Neural progenitor cell (in vitro differentiated cells): ENCODE measurements around the gene SCAMP3. TPM values are rescaled to one million over a fixed set of nuclear protein-coding genes. Genes with fewer than 3 reads are reported as not detected.

Experiments used
- DNase-seq: peaks from one replicate; pipeline ENCODE4 v3.0.0-alpha.2; 2016; ENCODE audit warnings: low spot score
- H2AFZ ChIP-seq: fragments of 200-600 bp; sonication (generic); replicated peaks from 2 replicates; pipeline ENCODE4 v1.6.1; 2016; ENCODE audit warnings: antibody characterized with exemption
- H3F3A ChIP-seq: fragments of 200-600 bp; sonication (generic); 2 replicates; pipeline ENCODE4 v1.6.1; 2016; ENCODE audit warnings: antibody characterized with exemption, low read depth
- H3K27ac ChIP-seq: fragments of 200-600 bp; sonication (generic); 2 replicates; pipeline ENCODE4 v1.5.1; 2016; ENCODE audit warnings: mild to moderate bottlenecking
- H3K27me3 ChIP-seq: fragments of 200-600 bp; sonication (generic); 2 replicates; pipeline ENCODE4 v1.6.1; 2016; ENCODE audit warnings: mild to moderate bottlenecking, moderate library complexity
- H3K36me3 ChIP-seq: fragments of 200-600 bp; sonication (generic); 2 replicates; pipeline ENCODE4 v1.5.1; 2016
- H3K4me1 ChIP-seq: fragments of 200-600 bp; sonication (generic); 2 replicates; pipeline ENCODE4 v1.6.1; 2016; ENCODE audit warnings: mixed run types
- H3K4me2 ChIP-seq: fragments of 200-600 bp; sonication (generic); 2 replicates; pipeline ENCODE4 v1.6.1; 2016
- H3K4me3 ChIP-seq: fragments of 200-600 bp; sonication (generic); 2 replicates; pipeline ENCODE4 v1.5.1; 2016
- H3K79me2 ChIP-seq: fragments of 200-600 bp; sonication (generic); 2 replicates; pipeline ENCODE4 v1.6.1; 2016; ENCODE audit warnings: low read depth
- H3K9ac ChIP-seq: fragments of 200-600 bp; sonication (generic); 2 replicates; pipeline ENCODE4 v1.6.1; 2016
- H3K9me3 ChIP-seq: fragments of 200-600 bp; sonication (generic); 2 replicates; pipeline ENCODE4 v1.5.1; 2016; ENCODE audit warnings: low read depth
- H4K20me1 ChIP-seq: fragments of 200-600 bp; sonication (generic); 2 replicates; pipeline ENCODE4 v1.6.1; 2016; ENCODE audit warnings: low read depth
- H3K27ac Mint-ChIP-seq: 3 replicates; pipeline ENCODE4 v1.8.0; 2021; ENCODE audit warnings: mixed read lengths
- H3K27me3 Mint-ChIP-seq: 2 replicates; pipeline ENCODE4 v1.8.0; 2022; ENCODE audit warnings: low read depth, mild to moderate bottlenecking, inconsistent platforms, moderate library complexity, mixed read lengths; ENCODE audit not compliant: insufficient read depth
- H3K36me3 Mint-ChIP-seq: 3 replicates; pipeline ENCODE4 v1.8.0; 2021; ENCODE audit warnings: mixed read lengths
- H3K4me1 Mint-ChIP-seq: 3 replicates; pipeline ENCODE4 v1.8.0; 2021; ENCODE audit warnings: mixed read lengths
- H3K4me3 Mint-ChIP-seq: 3 replicates; pipeline ENCODE4 v1.8.0; 2021; ENCODE audit warnings: mild to moderate bottlenecking, moderate library complexity, mixed read lengths
- H3K9me3 Mint-ChIP-seq: 3 replicates; pipeline ENCODE4 v1.8.0; 2020; ENCODE audit warnings: mixed read lengths
- CTCF ChIP-seq: fragments of 200-600 bp; sonication (generic); IDR thresholded peaks from 2 replicates; pipeline ENCODE4 v1.5.1; 2017; ENCODE audit warnings: antibody characterized with exemption, mild to moderate bottlenecking
- EZH2 ChIP-seq: fragments of 200-600 bp; sonication (generic); IDR thresholded peaks from 2 replicates; pipeline ENCODE4 v1.6.1; 2017; ENCODE audit warnings: antibody characterized with exemption, mild to moderate bottlenecking, moderate library complexity
- EZH2phosphoT487 ChIP-seq: fragments of 200-600 bp; sonication (generic); IDR thresholded peaks from 2 replicates; pipeline ENCODE4 v1.6.1; 2017; ENCODE audit warnings: antibody characterized with exemption
- total RNA-seq: library from RNA; depleted of rRNA; stranded (reverse); fragments of >200 nt; gene quantifications from 2 replicates; pipeline ENCODE4 v1.2.3, GENCODE V29; 2015; ENCODE audit warnings: low replicate concordance

SCAMP3 gene
- total RNA-seq, 1 donor from 2014 or later, result 21.8 TPM

GRCh38 chr1:155285063-155285462 is 22.9 kb upstream of the SCAMP3 start:
- Mint-ChIP-seq H3K9me3 (no peaks in the 10 kb centered on the region), H3K4me3 (no peak overlapping the region), H3K36me3 (peaks cover 11% of the 10 kb centered on the region), H3K4me1 (no peaks in the 10 kb centered on the region), H3K27ac (no peak overlapping the region), H3K27me3 (peaks cover 6% of the 10 kb centered on the region)
- Histone ChIP-seq H3K4me3 (no peak overlapping the region), H3F3A (no peaks in the 10 kb centered on the region), H4K20me1 (no peaks in the 10 kb centered on the region), H3K36me3 (no peaks in the 10 kb centered on the region), H3K4me2 (no peak overlapping the region), H3K79me2 (no peaks in the 10 kb centered on the region), H3K27me3 (no peaks in the 10 kb centered on the region), H2AFZ (no peak overlapping the region), H3K4me1 (no peaks in the 10 kb centered on the region), H3K9ac (no peak overlapping the region), H3K27ac (no peak overlapping the region), H3K9me3 (no peaks in the 10 kb centered on the region)
- TF ChIP-seq EZH2, result no peak
- no peak for TF ChIP-seq EZH2phosphoT487
- TF ChIP-seq CTCF, result no peak
- no peak for DNase-seq

DNA sequence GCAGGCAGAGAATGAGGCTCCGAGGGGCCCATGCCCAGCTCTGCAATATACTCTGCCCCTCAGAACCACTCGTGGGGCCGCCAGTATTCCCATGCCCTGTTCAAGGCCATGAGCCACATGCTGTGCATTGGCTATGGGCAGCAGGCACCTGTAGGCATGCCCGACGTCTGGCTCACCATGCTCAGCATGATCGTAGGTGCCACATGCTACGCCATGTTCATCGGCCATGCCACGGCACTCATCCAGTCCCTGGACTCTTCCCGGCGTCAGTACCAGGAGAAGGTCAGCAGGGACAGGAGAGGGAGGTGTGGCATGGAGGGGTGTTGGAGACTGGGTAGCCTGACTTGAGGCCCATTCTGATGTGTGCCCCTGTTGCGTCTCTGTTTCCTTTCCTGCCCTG is 22.3 kb upstream of the SCAMP3 start:
- H2AFZ ChIP-seq, result no peak overlapping the region
- peaks cover 1% of the 10 kb centered on the region for H4K20me1 ChIP-seq
- TF ChIP-seq CTCF (no peak), EZH2 (no peak), EZH2phosphoT487 (no peak)
- H3K4me2 ChIP-seq, result no peak overlapping the region
- H3K4me1 ChIP-seq, result peaks cover 2% of the 10 kb centered on the region
- no peaks in the 10 kb centered on the region for H3K36me3 ChIP-seq
- peaks cover 4% of the 10 kb centered on the region for H3K27me3 Mint-ChIP-seq
- peaks cover 13% of the 10 kb centered on the region for H3K36me3 Mint-ChIP-seq
- no peaks in the 10 kb centered on the region for H3K79me2 ChIP-seq
- H3K27me3 ChIP-seq, result no peaks in the 10 kb centered on the region
- no peak overlapping the region for H3K27ac ChIP-seq
- H3K27ac Mint-ChIP-seq, result no peak overlapping the region
- peaks cover 2% of the 10 kb centered on the region for H3K4me1 Mint-ChIP-seq
- no peak overlapping the region for H3K9ac ChIP-seq
- DNase-seq, result no peak
- H3K9me3 ChIP-seq, result no peaks in the 10 kb centered on the region
- H3K4me3 Mint-ChIP-seq, result no peak overlapping the region
- H3K9me3 Mint-ChIP-seq, result no peaks in the 10 kb centered on the region
- no peak overlapping the region for H3K4me3 ChIP-seq
- H3F3A ChIP-seq, result peaks cover 2% of the 10 kb centered on the region

DNA sequence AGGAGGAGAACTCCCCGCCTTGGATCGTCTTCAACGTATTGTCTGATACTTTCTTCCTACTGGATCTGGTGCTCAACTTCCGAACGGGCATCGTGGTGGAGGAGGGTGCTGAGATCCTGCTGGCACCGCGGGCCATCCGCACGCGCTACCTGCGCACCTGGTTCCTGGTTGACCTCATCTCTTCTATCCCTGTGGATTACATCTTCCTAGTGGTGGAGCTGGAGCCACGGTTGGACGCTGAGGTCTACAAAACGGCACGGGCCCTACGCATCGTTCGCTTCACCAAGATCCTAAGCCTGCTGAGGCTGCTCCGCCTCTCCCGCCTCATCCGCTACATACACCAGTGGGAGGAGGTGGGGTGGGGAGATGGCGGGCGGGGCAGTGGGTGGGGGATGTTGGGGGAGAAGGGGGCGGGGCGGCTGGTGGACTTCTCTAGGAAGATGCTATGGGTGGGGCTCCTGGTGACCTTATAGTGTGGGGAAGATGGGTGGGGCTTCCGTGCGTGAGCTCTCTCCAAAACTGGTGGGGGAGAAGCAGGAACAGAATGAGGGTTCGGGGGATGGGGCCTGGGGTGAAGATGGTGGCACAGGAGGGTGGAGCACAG is 20.4 kb upstream of the SCAMP3 start:
- TF ChIP-seq CTCF (no peak), EZH2 (no peak), EZH2phosphoT487 (no peak)
- no peak overlapping the region for H3K27ac Mint-ChIP-seq
- H3K9me3 ChIP-seq, result no peaks in the 10 kb centered on the region
- no peak overlapping the region for H3K4me3 ChIP-seq
- H4K20me1 ChIP-seq, result peaks cover 20% of the 10 kb centered on the region
- no peaks in the 10 kb centered on the region for H3K79me2 ChIP-seq
- peaks cover 15% of the 10 kb centered on the region for H3K36me3 Mint-ChIP-seq
- no peak for DNase-seq
- H3K36me3 ChIP-seq, result no peaks in the 10 kb centered on the region
- H3K27me3 ChIP-seq, result peaks cover 3% of the 10 kb centered on the region
- peaks cover 17% of the 10 kb centered on the region for H3K4me1 ChIP-seq
- H3K27me3 Mint-ChIP-seq, result peaks cover 4% of the 10 kb centered on the region
- H3K4me3 Mint-ChIP-seq, result no peak overlapping the region
- peaks cover 15% of the 10 kb centered on the region for H3K4me1 Mint-ChIP-seq
- H3K9ac ChIP-seq, result no peak overlapping the region
- no peaks in the 10 kb centered on the region for H3K9me3 Mint-ChIP-seq
- no peak overlapping the region for H2AFZ ChIP-seq
- peaks cover 19% of the 10 kb centered on the region for H3F3A ChIP-seq
- H3K4me2 ChIP-seq, result no peak overlapping the region
- no peak overlapping the region for H3K27ac ChIP-seq
